Measurements from ENCODE around the gene TOB2.
"Not testable (repeated sequence)": the region's sequence is repeated elsewhere in the genome, so short reads cannot be mapped to it uniquely, and the experiment has no call there.

The TOB2 gene

DNA sequence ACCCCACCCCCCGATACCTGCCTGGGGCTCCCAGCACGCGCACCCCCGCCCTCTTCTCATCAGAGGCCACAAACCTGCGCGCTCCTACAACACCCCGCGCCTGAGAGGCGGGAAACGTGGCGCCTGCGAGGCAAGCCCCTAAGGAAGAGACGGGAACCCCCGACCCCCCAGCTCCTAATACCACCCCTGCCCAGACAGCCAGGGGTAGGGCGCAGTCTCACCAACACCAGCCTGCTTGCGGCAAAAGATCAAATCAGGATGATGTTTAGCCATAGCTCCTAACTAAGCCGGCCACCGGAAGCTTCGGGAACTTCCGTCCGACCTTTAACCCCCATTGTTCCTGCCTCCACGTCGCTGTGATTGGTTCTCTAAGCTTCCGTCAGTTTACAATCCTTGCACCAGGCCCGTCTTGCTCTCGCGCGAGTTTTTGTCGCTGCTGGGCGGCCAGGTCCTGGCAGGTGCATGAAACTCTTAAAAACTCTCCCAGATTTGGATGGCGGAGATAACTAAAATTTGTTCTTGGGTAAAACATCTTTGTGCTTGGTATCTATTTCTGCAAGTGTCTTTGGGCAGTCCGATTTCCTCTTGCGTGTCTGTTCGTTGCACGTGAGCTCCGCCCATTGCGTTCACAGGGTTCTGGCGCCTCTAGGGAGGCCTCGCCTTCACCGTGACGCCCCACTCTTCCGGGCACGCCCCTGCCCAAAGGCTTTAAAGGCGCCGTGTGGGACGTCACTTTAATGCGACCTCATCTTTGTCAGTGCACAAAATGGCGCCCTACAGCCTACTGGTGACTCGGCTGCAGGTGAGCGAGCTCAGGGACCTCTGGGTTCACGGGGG lies 22.0 kb upstream of the TOB2 start, which contains the start of the genes ACO2 and PHF5A:
ACO2 (plus strand) TSS at position 737 of the 837 bp plus-strand sequence; CDS start at position 767, 30 bp downstream.
PHF5A (minus strand) TSS at position 312 of the 837 bp plus-strand sequence; CDS start at position 273, 39 bp downstream.
- peak; percentile 88 to 98 (median 96) for DNase-seq

DNA sequence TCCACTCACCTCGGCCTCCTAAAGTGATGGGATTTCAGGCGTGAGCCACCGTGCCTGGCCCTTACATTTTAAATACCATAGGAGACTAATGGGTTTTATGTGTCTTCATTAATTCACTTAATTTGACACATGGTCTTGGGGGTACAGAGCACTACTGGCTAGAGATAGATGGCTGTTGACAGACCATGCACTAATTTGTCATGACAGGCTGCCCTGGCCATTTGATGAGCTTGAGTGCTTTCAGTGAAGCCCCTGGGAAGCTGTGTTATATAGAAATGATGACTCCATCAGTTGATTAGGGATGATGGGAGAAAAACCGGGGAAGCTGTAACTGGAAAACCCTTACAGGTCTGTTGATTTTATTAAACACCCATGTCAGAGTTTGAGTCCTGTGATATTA lies 15.3 kb upstream of the TOB2 start:
- DNase-seq, result no peak

DNA sequence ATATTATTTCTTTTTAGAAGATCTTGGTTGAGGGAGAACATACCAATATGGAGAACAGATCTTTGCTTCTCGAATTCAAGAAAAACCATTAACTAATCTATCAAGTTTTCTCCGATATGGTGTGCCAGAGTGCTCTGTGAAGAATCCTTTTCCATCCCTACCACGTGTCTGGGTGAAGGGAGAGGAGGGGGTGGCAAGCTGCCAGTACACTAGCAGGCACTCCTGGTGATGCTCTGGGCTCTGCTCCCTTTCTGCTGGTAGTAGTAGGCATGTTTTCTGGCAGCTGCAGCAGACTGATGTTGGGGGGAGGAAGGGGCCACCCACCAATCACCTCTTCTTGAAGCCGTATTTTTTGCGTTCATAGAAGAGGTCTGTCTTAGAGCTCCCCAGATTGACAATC lies 13.5 kb upstream of the TOB2 start:
- DNase-seq, result not testable (repeated sequence)

DNA sequence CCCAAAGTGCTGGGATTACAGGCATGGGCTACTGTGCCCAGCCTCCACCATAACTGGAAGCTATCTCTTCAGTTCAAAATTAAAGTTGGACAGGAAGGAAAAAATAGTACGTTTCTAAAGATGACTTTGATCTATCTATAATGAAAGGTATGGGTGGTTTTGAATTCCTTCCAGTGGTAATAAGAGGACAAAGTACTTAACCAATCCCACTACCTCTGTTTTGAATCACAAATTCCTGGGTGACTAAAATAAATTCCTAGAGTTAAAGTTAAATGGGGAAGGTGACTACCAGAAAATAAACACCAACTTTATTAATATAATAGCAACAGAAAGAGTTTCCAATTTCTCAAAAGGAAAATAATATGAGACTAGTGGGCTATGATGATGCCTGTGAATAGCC lies 12.8 kb upstream of the TOB2 start:
- DNase-seq, result no peak

DNA sequence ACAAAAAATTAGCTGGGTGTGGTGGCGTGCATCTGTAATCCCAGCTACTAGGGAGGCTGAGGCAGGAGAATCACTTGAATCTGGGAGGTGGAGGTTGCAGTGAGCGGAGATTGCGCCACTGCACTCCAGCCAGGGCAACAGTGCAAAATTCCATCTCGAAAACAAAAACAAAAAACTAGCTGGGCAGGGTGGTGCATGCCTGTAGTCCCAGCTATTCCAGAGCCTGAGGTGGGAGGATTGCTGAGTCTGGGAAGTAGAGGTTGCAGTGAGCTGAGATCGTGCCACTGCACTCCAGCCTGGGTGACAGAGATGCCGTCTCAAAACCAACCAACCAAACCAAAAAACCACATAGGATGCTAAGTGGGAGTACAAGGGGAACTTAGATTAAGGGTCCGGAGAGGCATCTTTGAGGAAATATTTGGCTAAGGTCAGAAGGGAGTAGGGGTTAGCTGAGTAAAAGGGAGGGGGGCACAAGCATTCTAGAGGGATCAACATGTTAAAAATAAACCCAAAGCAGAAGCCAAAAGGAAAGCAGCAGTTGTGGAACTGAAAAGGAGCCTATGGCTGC lies 11.6 kb upstream of the TOB2 start:
- no peak for DNase-seq

DNA sequence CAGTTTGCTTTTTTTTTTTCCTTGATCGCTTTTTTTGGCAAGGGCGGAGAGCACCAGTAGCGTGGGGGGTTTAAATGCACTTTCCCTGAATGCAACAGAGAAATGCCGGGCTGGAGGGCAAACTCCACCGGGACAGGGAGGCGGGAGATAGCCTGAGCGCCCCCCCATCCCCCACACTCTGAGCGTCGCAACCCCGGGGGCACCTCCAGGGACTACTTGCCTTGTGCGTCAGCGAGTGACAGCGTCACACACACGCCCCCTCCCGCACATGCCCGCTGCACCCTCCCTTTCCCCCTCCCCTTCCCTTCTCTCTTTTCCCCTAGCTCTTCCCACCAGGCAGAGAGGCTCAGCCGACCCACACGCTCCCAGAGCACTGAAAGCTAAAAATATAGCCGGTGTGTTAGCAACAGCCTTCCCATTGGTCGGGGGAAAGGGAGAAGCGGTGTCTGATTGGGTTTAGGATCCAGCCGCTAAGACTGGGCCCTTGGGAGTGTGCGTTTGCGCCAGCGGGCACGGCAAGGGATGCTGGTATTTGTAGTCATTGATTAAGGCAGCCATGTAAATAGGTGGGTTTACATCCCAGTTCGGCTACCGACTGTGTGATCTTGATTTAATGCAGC lies 1.7 kb upstream of the TOB2 start:
- peak; percentile 64 to 99 (median 85) for DNase-seq

DNA sequence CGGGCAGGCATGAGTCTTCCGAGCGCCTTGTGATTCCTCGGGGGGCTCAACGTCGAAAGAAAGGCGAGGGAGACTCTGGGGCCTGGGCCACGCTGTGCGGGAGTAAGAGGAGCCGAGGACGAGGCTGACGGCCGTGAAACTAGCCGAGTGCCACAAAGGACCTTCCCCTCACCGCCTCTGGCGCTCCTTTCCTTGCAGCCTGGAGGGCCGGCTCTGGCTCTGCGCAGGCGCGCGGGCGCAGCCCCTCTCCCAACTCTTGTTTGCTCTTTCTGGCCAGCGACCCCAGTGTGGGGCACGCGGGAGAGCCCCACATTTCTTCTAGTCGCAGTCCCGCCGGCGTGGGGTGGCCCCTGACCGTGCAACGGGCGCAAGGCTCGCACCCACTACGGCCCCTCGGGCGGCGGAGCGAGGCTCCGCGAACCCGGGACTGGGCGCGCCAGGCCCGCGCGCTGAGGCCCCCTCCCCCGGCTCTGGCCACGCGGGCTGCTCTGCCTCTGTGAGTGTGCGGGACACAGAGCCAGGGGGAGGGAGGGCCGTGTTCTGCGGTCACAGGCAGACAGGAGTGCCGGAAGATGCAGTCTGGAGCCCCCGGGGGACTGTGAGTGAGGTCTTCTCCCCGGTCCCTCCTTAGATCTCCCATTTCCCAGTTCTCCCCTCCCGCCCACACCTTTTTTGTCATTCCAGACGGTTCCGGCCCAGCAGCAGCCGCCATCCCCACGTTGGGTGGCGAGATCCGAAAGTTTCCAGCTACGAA lies 1.0 kb upstream of the TOB2 start:
- DNase-seq, result peak; percentile 25 to 76 (median 42)

DNA sequence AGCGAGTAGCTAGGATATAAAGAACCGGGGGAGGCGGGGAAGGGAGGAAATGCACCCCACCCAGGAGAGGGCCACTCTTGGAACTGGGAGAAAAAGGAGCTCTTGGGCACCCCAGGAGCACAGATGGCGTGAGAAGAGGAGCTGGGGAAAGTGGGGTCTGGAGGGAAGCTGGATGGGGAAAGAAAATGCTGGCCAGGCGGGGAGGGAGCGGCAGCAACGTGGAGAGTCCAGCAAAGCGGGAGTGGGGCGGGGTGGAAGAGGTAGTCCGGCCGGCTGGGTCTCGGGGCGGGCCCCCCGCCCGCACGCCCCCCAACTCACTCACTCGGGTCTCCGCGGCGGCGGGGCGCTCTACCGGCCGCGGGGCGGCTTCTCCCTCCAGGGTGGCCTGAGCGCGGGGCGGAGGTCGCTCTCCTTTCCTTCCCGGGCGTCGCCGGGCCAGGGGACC lies 522 bp downstream of the TOB2 start:
- DNase-seq, result peak in 1 of 5 experiments; percentile 14

DNA sequence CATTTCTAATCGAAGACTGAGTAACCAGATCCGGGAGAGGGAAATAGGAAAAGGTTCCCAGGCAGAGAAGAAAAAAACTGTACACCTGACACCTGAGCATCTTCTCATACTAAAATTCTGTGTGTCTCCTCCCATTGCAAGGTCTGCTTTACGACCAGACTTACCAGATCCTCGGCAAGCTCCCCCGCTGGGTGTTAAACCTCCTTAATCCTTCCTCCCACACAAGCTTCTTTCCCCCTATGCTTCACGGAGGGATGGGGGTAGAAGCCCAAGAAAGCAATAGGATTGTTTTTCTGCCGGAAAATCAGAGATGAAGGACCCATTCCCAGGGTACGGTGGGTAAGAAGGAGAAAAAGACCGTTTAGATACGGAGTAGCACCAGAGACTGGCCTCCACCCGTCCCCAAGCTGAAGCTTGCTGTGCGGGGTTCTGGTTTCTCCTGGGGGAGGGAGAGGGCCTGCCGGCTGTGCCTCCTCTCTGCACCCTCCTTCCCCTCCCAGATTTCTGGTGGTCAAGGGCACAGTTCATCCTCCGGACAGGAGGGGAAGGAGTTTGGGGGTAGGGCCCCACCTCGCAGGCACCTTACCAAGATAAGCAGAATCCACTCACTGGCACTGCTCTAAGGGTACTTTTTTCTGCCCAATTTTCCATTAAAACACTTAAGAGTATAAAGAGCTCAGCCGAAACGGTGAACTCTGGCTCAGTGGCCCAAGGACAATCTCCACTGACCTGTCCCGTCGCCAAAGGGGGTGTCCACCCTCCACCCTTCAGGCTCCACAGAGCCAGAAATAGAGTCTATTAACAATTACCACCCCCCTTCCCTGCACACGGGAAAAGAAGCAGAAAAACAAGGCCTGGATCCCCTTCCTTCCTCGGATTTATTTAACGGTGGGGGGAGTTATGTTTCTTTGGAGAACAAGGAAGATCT lies 1.2 kb downstream of the TOB2 start:
- DNase-seq, result peak in 2 of 5 experiments; percentile 16 to 46

DNA sequence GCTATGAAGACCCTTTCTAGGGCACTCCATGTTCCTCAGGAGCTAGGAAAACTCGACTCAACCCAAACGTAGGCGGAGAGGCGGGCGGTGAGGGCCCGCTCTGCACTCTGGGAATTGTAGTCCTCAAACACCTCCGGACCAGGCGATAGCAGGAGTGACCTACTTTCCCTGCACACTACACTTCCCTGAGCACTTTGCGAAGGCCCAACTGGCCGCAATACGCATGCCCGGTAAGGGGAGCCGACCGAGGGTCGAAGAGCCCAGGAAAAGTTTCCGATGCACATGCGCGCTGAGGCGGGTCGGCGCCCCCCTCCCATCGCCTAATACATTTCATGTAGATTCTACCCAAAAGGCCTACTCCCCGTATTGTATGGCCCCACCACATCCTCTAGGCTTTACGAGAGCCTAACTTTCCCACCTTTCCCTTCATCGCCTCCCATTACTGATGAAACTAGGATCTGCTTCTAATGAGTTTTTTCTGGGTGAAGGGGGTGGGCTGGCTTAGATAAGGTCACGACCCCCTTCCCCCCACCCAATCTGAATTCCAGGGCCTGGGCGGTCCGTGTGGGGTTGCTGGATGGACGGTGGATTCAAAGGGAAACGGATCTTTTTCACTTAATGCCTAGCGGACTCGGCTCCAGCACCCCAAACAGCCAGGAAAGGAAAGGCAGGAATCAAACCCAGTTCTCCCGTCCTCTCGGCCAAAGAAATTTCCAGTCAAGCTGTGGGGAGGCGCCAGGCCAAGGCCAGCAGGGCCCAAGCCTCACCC lies 2.1 kb downstream of the TOB2 start:
- peak; percentile 50 to 91 (median 73) for DNase-seq

DNA sequence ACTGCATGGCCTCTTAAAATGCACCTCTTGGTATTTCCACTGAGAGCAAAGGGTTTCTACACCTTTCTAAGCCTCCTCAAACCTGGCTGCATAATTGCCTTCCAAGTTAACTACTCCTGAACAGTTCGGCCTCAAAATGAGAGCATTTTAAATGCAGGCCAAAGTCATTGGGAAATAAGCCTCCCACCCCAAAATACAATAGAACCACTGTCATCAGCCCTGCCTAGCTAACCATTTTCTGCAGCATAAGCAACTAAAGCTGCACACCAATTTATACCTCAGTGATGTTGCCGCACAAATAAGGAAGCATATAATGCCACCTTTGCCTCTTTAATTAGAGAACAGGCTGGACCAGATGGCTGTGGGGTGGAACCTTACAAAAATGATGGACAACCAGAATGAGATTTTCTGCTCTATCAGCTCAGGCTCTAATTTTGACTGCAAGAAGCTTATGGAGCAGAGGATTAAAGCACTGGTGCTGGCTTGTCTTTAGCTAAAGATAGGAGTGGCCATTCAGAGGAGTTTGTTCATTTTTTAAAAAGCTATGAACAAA lies 4.3 kb downstream of the TOB2 start:
- DNase-seq, result no peak

DNA sequence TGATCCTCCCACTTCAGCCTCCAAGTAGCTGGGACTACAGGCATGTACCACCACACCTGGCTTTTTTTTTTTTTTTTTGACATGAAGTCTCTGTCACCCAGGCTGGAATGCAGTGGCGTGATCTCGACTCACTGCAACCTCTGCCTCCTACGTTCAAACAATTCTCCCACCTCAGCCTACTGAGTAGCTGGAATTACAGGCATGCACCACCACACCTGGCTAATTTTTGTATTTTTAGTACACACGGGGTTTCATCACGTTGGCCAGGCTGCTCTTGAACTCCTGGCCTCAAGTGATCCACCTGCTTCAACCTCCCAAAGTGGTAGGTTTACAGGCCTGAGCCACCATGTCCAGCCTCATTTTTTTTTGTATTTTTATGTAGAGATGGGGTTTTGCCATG lies 6.1 kb downstream of the TOB2 start:
- not testable (repeated sequence) for DNase-seq

DNA sequence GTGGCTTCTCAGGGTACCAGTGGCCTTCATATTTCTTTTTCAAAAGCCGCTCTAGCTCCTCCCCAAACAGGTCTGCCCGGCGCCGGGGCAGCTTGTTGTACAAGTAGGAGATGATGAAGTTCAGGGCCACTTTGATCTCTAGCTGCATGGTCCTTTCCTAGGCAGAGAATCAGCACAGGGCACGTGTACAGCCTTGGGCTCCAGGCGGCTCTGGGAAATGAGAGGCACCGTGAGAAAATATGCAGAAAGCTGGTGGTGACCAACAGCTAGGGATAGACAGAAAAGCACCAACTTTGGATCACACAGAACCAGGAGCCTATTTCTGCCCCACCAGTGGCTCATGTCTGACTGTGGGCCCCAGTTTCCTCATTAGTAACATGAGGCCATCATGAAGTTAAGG lies 9.4 kb downstream of the TOB2 start:
- no peak for DNase-seq

DNA sequence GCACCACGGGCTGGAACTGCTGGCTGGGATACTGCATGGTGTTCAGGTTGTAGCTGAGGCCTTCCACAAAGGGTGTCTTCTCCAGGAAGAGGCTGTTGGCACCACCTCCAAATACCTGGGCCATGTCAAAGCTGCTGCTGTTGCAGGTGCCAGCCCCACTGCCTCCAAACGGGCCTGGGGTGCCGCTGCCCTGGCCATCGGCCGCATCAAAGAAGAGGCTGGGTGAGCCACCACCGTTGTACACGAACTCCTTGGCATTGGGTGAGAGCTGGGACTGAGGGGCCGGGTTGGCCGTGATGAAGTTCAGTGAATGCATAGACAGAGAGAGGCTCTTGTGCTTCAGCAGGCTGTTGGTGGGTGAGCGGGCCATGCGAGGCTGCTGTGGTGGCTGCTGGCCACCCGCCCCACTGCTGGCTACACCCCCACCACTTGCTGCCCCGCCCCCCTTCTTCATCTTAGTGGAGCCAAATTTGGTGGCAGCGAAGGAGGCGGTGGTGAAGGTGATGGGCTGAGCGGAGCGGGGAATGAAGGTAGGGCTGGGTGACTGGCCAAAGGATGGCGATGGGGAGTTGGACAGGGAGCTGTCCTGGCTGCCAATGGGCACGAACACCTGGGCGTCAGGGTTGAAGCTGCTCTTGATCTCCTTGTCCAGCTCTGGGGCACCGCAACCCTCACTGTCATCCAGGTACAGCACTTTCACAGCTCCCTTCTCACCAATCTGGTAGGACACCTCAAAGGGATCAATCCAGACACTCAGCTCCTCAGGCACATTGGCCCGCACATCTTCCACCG lies 10.1 kb downstream of the TOB2 start:
- DNase-seq, result no peak

DNA sequence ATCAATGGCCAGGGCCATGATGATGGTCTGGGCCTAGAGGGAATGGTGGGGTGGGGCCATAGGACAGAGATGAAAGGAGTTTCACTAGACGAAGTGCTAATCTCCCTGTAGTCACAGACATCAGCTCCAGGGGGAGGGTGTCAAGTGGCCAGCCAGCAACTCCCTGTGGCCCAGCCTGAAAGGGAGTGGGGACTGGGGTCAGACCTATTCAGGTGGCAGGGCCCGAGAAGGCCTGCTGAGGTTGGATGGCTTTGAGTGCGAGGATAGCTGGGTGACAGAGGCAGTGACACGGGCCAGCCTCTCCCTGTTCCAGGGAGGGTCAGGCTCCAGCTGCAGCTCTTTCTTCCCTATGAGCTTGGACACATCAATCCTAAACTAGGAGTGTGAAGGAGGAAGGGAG lies 11.0 kb downstream of the TOB2 start:
- DNase-seq, result no peak

DNA sequence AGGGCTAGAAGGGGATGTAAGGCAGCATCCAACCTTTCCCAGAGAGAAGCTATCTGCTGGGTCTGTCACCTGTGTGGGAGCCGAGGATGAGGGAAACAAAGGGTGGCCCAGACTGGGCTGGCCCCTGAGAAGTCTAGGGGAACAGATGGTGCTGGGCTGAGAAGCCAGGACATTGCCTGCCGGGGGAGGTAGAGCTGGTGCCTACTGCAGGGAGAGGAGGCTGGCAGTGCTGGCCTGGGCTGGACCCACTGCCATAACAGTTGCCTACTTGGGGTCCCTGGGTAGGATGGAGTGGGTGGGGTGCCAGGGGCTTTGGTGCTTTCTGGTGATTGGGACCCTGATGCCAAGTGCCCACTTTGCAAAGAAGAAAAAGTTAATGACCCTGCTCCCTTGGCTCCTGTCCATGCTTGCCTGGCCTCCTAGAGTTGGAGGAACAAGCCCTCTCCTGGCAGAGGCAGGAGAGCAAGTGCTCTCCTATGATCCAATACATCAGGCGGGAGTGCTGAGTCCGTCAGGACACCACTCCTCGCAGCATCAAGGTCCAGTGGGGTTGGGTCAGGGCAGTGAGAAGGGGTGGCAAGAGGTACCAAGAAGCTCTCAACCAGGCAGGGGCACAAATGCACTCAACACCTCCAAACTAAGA lies 12.1 kb downstream of the TOB2 start:
- not testable (repeated sequence) for DNase-seq

DNA sequence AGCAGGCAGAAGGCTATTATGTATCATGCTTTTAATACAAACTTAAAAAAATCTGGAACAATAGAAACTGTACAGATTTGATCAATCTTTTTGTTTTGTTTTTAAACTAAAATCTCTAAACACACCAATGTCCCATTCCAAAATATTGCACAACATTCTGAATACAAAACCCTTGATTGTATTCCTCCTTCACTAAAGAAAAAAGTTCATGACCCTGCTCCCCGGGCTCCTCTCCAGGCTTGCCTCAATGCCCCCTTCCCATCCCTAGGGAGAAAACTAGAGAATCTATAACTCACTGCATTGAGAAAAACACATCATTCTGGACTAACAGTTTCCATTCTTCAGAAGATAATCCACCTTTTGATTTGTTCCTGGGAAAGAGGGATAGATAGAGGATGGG lies 13.1 kb downstream of the TOB2 start:
- not testable (repeated sequence) for DNase-seq

DNA sequence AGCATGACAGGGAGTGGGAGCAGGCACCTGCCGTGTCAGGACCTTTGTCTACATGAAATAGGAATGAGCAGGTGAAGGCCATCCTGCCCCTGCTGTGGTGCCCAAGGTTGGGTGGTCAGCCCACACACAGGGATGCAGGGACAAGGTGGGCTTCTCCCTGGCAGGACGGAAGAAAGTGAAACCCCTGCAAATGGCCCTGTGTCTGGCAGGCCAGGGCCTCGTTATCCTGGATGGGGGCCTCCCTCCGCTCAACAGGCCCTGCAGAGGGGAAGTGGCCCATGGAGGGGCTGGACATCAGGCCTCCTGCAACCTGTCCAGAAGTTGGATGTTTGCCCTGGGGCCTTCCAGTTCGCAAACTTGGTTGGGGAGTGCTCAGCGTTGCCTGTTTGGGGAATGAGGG lies 14.9 kb downstream of the TOB2 start:
- no peak for DNase-seq

DNA sequence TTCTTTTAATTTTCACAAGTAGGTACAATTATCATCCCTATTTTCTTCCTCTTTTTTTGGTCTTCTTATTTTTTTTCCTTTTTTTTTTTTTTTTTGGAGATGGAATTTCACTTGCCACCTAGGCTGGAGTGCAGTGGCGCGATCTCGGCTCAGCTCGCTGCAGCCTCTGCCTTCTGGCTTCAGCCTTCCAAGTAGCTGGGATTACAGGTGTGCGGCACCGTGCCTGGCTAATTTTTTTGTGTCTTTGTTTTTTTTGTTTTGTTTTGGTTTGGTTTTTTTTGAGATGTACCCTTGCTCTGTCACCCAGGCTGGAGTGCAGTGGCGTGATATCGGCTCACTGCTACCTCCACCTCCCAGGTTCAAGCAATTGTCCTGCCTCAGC lies 16.7 kb downstream of the TOB2 start:
- DNase-seq, result no peak

Data from T-helper 2 cell (primary cell).